HepG2 (cell line): ENCODE measurements around the gene AQP10. TPM values are rescaled to one million over a fixed set of nuclear protein-coding genes. Genes with fewer than 3 reads are reported as not detected.
A peak's percentile ranks its signal among the peaks of the same experiment; 100 is the strongest.

Experiments
- CHD2 ChIP-seq: IDR thresholded peaks from 2 replicates; pipeline ENCODE4 v1.6.1; 2011; ENCODE audit warnings: low read depth, low read length, improper control_type of control experiment
- DBP ChIP-seq: sonication (generic); formaldehyde crosslinking; IDR thresholded peaks from 2 replicates; pipeline ENCODE4 v1.4.0; 2020; ENCODE audit warnings: missing genetic modification reagents; ENCODE audit errors: not compliant biosample characterization
- NFYC ChIP-seq: IDR thresholded peaks from 2 replicates; pipeline ENCODE4 v1.6.1; 2016; ENCODE audit warnings: missing genetic modification reagents, missing compliant biosample characterization
- PRDM10 ChIP-seq: sonication (generic); formaldehyde crosslinking; IDR thresholded peaks from 2 replicates; pipeline ENCODE4 v1.4.0; 2020; ENCODE audit warnings: low read depth, missing genetic modification reagents
- SALL2 ChIP-seq: sonication (generic); formaldehyde crosslinking; IDR thresholded peaks from 2 replicates; pipeline ENCODE4 v1.8.1; 2023; ENCODE audit warnings: mild to moderate bottlenecking, missing genetic modification reagents, inconsistent platforms
- SKI ChIP-seq: fragments of 450-650 bp; IDR thresholded peaks from one replicate; pipeline ENCODE4 v1.6.1; 2018; ENCODE audit warnings: mild to moderate bottlenecking; ENCODE audit not compliant: partially characterized antibody
- SRSF1 ChIP-seq: fragments of 200-400 bp; formaldehyde crosslinking; optimal IDR thresholded peaks from 2 replicates; pipeline ENCODE3; 2017; ENCODE audit warnings: mild to moderate bottlenecking, low read depth, low read length, moderate library complexity
- TEF ChIP-seq: sonication (generic); formaldehyde crosslinking; IDR thresholded peaks from 2 replicates; pipeline ENCODE4 v1.5.0; 2020; ENCODE audit warnings: missing genetic modification reagents
- TMF1 ChIP-seq: sonication (generic); formaldehyde crosslinking; IDR thresholded peaks from 2 replicates; pipeline ENCODE4 v1.8.1; 2022; ENCODE audit warnings: low read depth, missing genetic modification reagents
- ZBTB37 ChIP-seq: sonication (generic); formaldehyde crosslinking; IDR thresholded peaks from 2 replicates; pipeline ENCODE4 v1.4.0; 2020; ENCODE audit warnings: mild to moderate bottlenecking, missing genetic modification reagents
- ZNF430 ChIP-seq: sonication (generic); formaldehyde crosslinking; IDR thresholded peaks from 2 replicates; pipeline ENCODE4 v1.9.0; 2021; ENCODE audit warnings: mild to moderate bottlenecking, missing genetic modification reagents
- ZNF530 ChIP-seq: sonication (generic); formaldehyde crosslinking; IDR thresholded peaks from 2 replicates; pipeline ENCODE4 v1.5.0; 2020; ENCODE audit warnings: low read depth, mild to moderate bottlenecking, missing genetic modification reagents
- ZNF816 ChIP-seq: sonication (generic); formaldehyde crosslinking; IDR thresholded peaks from 2 replicates; pipeline ENCODE4 v1.8.0; 2022; ENCODE audit warnings: missing genetic modification reagents, mild to moderate bottlenecking, borderline replicate concordance
- polyA plus RNA-seq, 8 experiments: library from polyadenylated mRNA; depleted of rRNA in 3 of 8; stranded (reverse) in 7 of 8; unstranded in 1 of 8; fragments of >200 nt; fragmentation: Illumina TruSeq in 4 of 8; extraction: Trizol in 4 of 8; gene quantifications; 2 replicates each; pipeline versions ENCODE4 v1.2.1 to v1.2.3, GENCODE V29; 2011 to 2016; ENCODE audit warnings: low read depth in 4 of 8, missing spikeins in 1 of 8, mixed read lengths in 1 of 8; ENCODE audit not compliant: insufficient read depth in 1 of 8
- total RNA-seq, 5 experiments: library from RNA; depleted of rRNA; stranded (reverse); fragments of >200 nt; fragmentation: Illumina TruSeq; extraction: Trizol; gene quantifications; 2 replicates each; pipeline ENCODE4 v1.2.3, GENCODE V29; 2016; ENCODE audit warnings: low read depth in 1 of 5

Gene AQP10
- total and polyA plus RNA-seq, 2 of the 13 experiments (the other 11 are each of a cell fraction or from before 2014, with no cell fraction given), result 0.30 TPM; not detected in 1

GRCh38 chr1:154272217-154272998, 48.5 kb upstream of the AQP10 start, which contains the start of gene HAX1 (continued):
- no peak for TF ChIP-seq DBP (CRISPR knock-in tag)
- TF ChIP-seq NFYC (CRISPR knock-in tag), result peak; percentile 26; the same call in 1 of the 2 replicates
- peak; percentile 58; the same call in 1 of the 2 replicates for TF ChIP-seq TMF1
- TF ChIP-seq PRDM10 (CRISPR knock-in tag), result peak; percentile 67
- TF ChIP-seq ZBTB37 (CRISPR knock-in tag), result no peak
- TF ChIP-seq ZNF530 (CRISPR knock-in tag), result no peak
- peak; percentile 31 for TF ChIP-seq SRSF1
- 0 out of 2 replicates have a peak, but pooled peaks have one; percentile 24 for TF ChIP-seq ZNF430 (CRISPR knock-in tag)
- TF ChIP-seq ZNF816 (CRISPR knock-in tag), result peak; percentile 91; the same call in 1 of the 2 replicates
- TF ChIP-seq SKI, result no peak
- TF ChIP-seq TEF, result no peak
- no peak for TF ChIP-seq CHD2
- 0 out of 2 replicates have a peak, but pooled peaks have one; percentile 49 for TF ChIP-seq SALL2 (CRISPR knock-in tag)
